Esophagus squamous epithelium (tissue), 5 donors: ENCODE measurements around the gene GRID2IP. TPM values are rescaled to one million over a fixed set of nuclear protein-coding genes. Genes with fewer than 3 reads are reported as not detected.

Source experiments
- DNase-seq: peaks from one replicate; lab custom pipeline; 2025; lab: John Stamatoyannopoulos, UW
- H3K27ac ChIP-seq, 4 donors: fragments of 200-600 bp; sonication (generic); one replicate each; pipeline ENCODE4 v1.5.1; 2016 to 2019; ENCODE audit warnings: mild to moderate bottlenecking in 1 of 4
- H3K27me3 ChIP-seq, 4 donors: fragments of 200-600 bp; sonication (generic); 1 replicate in 3 of 4; 2 replicates in 1 of 4; pipeline versions ENCODE4 v1.5.1 to v1.6.0; 2017 to 2021; ENCODE audit warnings: antibody characterized with exemption in 1 of 4
- H3K36me3 ChIP-seq, 3 donors: fragments of 200-600 bp; sonication (generic); one replicate each; pipeline ENCODE4 v1.5.1; 2016 to 2019
- H3K4me1 ChIP-seq, 3 donors: fragments of 200-600 bp; sonication (generic); one replicate each; pipeline ENCODE4 v1.5.1; 2017 to 2019
- H3K4me3 ChIP-seq, 4 donors: fragments of 200-600 bp; sonication (generic); 1 replicate in 3 of 4; 2 replicates in 1 of 4; pipeline ENCODE4 v1.5.1; 2016 to 2019; ENCODE audit warnings: mild to moderate bottlenecking in 2 of 4, moderate library complexity in 1 of 4
- H3K9me3 ChIP-seq, 3 donors: fragments of 200-600 bp; sonication (generic); one replicate each; pipeline ENCODE4 v1.5.1; 2016 to 2019
- CTCF ChIP-seq, 6 experiments: fragments of 450-650 bp in 4 of 6; fragments of 200-600 bp in 2 of 6; sonication (generic) in 2 of 6; IDR thresholded peaks; one replicate each; pipeline ENCODE4 v1.5.1; 2016 to 2019; ENCODE audit warnings: antibody characterized with exemption in 6 of 6, mild to moderate bottlenecking in 4 of 6, moderate library complexity in 4 of 6
- POLR2A ChIP-seq, 4 donors: fragments of 450-650 bp; IDR thresholded peaks; one replicate each; pipeline ENCODE4 v1.6.1; 2017; ENCODE audit warnings: antibody characterized with exemption in 4 of 4, mild to moderate bottlenecking in 4 of 4, moderate library complexity in 3 of 4
- WGBS, 2 donors: methylation state at CpG; one replicate each; pipeline ENCODE4 v1.1.5; 2018; 5-methylcytosine and 5-hydroxymethylcytosine counted together
- intact Hi-C: fragments of 100-400 bp; cut with DNase I; formaldehyde crosslinking; loops from one replicate; pipeline ENCODE4 v1.15.0; 2022
- total RNA-seq, 4 donors: library from RNA; depleted of rRNA; stranded (reverse); fragments of >200 nt; gene quantifications; one replicate each; pipeline ENCODE4 v1.1.0, GENCODE V29; 2016
- donor health status: DM: yes; HTN: yes; CAD: no.

Gene GRID2IP
- total RNA-seq, 4 donors from 2014 or later = 0.38 to 1.1 (median 0.44) TPM; not detected in 1

GRCh38 chr7:6530626-6531491 lies 20.4 kb downstream of the GRID2IP start:
- 4 to 10% methylated on average over 4 to 12 of the region's 74 CpGs for WGBS, 2 donors
- H3K4me3 ChIP-seq = peak overlapping the region; percentile 30 to 62 (median 48)
- DNase-seq = no peak
- intact Hi-C loops = no loop called here
- H3K27ac ChIP-seq = no peak overlapping the region
- H3K27me3 ChIP-seq = peaks cover 0 to 94% (median 0%) of the 10 kb centered on the region in 4 donors
- H3K9me3 ChIP-seq = no peaks in the 10 kb centered on the region
- H3K36me3 ChIP-seq = no peaks in the 10 kb centered on the region
- H3K4me1 ChIP-seq = peaks cover 10 to 26% (median 16%) of the 10 kb centered on the region in 3 donors
- no peak for TF ChIP-seq POLR2A (IDR thresholded peaks at IDR 0.05)
- TF ChIP-seq CTCF (IDR thresholded peaks at IDR 0.05) = no peak

DNA sequence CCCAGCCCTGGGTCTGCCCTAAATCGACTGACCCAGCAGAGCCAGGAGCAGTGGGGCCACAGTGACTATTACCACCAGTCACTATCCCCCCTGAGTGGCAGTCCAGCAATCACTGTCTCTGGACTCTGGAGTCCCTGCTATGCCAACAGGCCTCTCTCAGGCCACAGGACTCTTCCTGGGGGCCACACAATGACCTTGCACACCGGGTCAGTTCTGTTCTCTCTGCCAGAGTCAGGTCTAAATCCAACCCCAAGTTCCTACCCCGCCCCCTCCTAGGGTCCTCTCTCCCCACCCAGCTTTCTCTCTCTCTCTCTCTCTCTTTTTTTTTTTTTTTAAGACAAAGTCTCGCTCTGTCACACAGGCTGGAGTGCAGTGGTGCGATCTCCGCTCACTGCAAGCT lies 21.6 kb downstream of the GRID2IP start:
- no peak for DNase-seq
- H3K27me3 ChIP-seq = peaks cover 0 to 95% (median 0%) of the 10 kb centered on the region in 4 donors

DNA sequence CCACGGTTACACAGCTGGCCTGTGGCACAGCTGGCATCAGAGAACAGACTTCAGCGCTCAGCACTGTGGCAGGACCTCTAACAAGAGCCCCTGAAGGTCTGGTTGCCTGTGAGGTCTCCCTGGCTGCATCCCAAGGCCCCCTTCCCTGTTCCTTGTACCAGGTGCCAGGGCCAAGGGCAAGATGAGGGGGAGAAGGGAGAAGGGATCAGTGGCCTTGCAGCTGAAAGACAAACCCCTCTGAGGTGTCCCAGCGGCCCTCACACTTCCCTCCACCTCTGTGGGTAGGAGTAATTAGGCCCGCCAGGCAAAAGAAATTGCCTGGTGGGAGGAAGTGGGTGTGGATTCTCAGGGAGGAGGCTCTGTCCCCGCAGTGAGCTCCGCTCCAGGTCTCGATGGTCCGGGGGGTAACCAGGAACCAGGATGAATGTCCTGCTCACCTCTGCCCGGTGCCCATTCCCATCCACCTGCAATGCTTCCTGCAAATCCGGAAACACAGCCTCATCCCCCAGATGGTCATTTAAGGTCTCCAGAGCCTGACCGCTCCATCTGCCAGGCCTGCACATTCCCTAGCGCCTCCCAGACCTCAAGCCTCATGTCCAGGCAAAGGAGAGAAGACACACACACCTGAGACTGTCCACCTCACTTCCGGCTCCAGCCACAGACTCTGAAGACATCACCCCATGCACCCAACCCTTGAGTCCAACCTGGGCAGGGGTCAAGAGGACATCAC lies 22.7 kb downstream of the GRID2IP start:
- Histone ChIP-seq H3K9me3 (no peaks in the 10 kb centered on the region), H3K4me1 (peaks cover 10 to 26% (median 16%) of the 10 kb centered on the region in 3 donors), H3K27ac (no peak overlapping the region), H3K27me3 (peaks cover 0 to 97% (median 0%) of the 10 kb centered on the region in 4 donors), H3K36me3 (no peaks in the 10 kb centered on the region), H3K4me3 (no peak overlapping the region)
- WGBS, 2 donors = 59 to 61% methylated on average over 8 to 11 of the region's 13 CpGs
- no peak for TF ChIP-seq POLR2A (IDR thresholded peaks at IDR 0.05)
- no peak for TF ChIP-seq CTCF (IDR thresholded peaks at IDR 0.05)
- no peak for DNase-seq
- intact Hi-C loops = no loop called here

More for the DNA sequence above, 21.6 kb downstream of the GRID2IP start:
- Histone ChIP-seq H3K4me1 (peaks cover 10 to 26% (median 16%) of the 10 kb centered on the region in 3 donors), H3K4me3 (no peak overlapping the region), H3K36me3 (no peaks in the 10 kb centered on the region), H3K9me3 (no peaks in the 10 kb centered on the region), H3K27ac (no peak overlapping the region)
- TF ChIP-seq CTCF (IDR thresholded peaks at IDR 0.05) (no peak), POLR2A (IDR thresholded peaks at IDR 0.05) (no peak)
- intact Hi-C loops = no loop called here
- WGBS, 2 donors = 72 to 79% methylated on average over 5 to 6 of the region's 6 CpGs

- H3K27ac ChIP-seq = no peak overlapping the region
- H3K36me3 ChIP-seq = no peaks in the 10 kb centered on the region
- TF ChIP-seq POLR2A (IDR thresholded peaks at IDR 0.05) (no peak), CTCF (IDR thresholded peaks at IDR 0.05) (no peak)
- 48 to 50% methylated on average over 4 to 8 of the region's 12 CpGs for WGBS, 2 donors
- no peaks in the 10 kb centered on the region for H3K9me3 ChIP-seq
- DNase-seq = no peak
- peaks cover 10 to 26% (median 16%) of the 10 kb centered on the region in 3 donors for H3K4me1 ChIP-seq
- peaks cover 0 to 95% (median 0%) of the 10 kb centered on the region in 4 donors for H3K27me3 ChIP-seq
- intact Hi-C loops = no loop called here
- peak overlapping the region in 3 of 4 donors; percentile 26 to 65 (median 40) for H3K4me3 ChIP-seq
Measured at GRCh38 chr7:6526997-6527378, 24.3 kb downstream of the GRID2IP start.
